ENCODE results near the gene DRD5. TPM values are rescaled to one million over a fixed set of nuclear protein-coding genes. Genes with fewer than 3 reads are reported as not detected.
"Not testable (repeated sequence)": the region's sequence is repeated elsewhere in the genome, so short reads cannot be mapped to it uniquely, and the experiment has no call there.

Gene DRD5
- under 1 TPM in 3 of 4 donors, not detected in 1; 0.60 to 0.75 (median 0.70) TPM for polyA plus RNA-seq (ENCODE audit: insufficient read length in 4 of 4)

GRCh38 chr4:9781343-9782135, at the start of gene DRD5:
TSS of gene DRD5 (plus strand) at chr4:9781634. CDS start at chr4:9782030, 396 bp downstream.
- DNase-seq (ENCODE audit: low read depth in 4 of 4, low spot score in 3 of 4) = no peak

- DNase-seq (ENCODE audit: low read depth in 4 of 4, low spot score in 3 of 4) = not testable (repeated sequence)
Measured at GRCh38 chr4:9732256-9732655, 49.2 kb upstream of the DRD5 start.

GRCh38 chr4:9735515-9735914, 45.9 kb upstream of the DRD5 start:
- DNase-seq (ENCODE audit: low read depth in 4 of 4, low spot score in 3 of 4) = no peak

- not testable (repeated sequence) for DNase-seq (ENCODE audit: low read depth in 4 of 4, low spot score in 3 of 4)
Measured at GRCh38 chr4:9737280-9737679, 44.2 kb upstream of the DRD5 start.

GRCh38 chr4:9743789-9744188, 37.6 kb upstream of the DRD5 start:
- not testable (repeated sequence) for DNase-seq (ENCODE audit: low read depth in 4 of 4, low spot score in 3 of 4)

- DNase-seq (ENCODE audit: low read depth in 4 of 4, low spot score in 3 of 4) = no peak
Measured at GRCh38 chr4:9745782-9746181, 35.7 kb upstream of the DRD5 start.

GRCh38 chr4:9758641-9759317, 22.7 kb upstream of the DRD5 start:
- no peak for DNase-seq (ENCODE audit: low read depth in 4 of 4, low spot score in 3 of 4)

- DNase-seq (ENCODE audit: low read depth in 4 of 4, low spot score in 3 of 4) = peak; percentile 23 to 74 (median 62)
Measured at GRCh38 chr4:9762823-9763475, 18.5 kb upstream of the DRD5 start.

GRCh38 chr4:9764155-9764696, 17.2 kb upstream of the DRD5 start:
- DNase-seq (ENCODE audit: low read depth in 4 of 4, low spot score in 3 of 4) = no peak

- no peak for DNase-seq (ENCODE audit: low read depth in 4 of 4, low spot score in 3 of 4)
Measured at GRCh38 chr4:9765091-9765490, 16.3 kb upstream of the DRD5 start.

- DNase-seq (ENCODE audit: low read depth in 4 of 4, low spot score in 3 of 4) = no peak
Measured at GRCh38 chr4:9769321-9769720, 12.1 kb upstream of the DRD5 start.

GRCh38 chr4:9771034-9771433, 10.4 kb upstream of the DRD5 start:
- DNase-seq (ENCODE audit: low read depth in 4 of 4, low spot score in 3 of 4) = no peak

GRCh38 chr4:9773471-9773870, 8.0 kb upstream of the DRD5 start:
- DNase-seq (ENCODE audit: low read depth in 4 of 4, low spot score in 3 of 4) = no peak

GRCh38 chr4:9782136-9782436, 652 bp downstream of the DRD5 start:
- DNase-seq (ENCODE audit: low read depth in 4 of 4, low spot score in 3 of 4) = no peak

GRCh38 chr4:9785891-9786290, 4.5 kb downstream of the DRD5 start:
- DNase-seq (ENCODE audit: low read depth in 4 of 4, low spot score in 3 of 4) = not testable (repeated sequence)

- no peak for DNase-seq (ENCODE audit: low read depth in 4 of 4, low spot score in 3 of 4)
Measured at GRCh38 chr4:9792381-9792780, 10.9 kb downstream of the DRD5 start.

- DNase-seq (ENCODE audit: low read depth in 4 of 4, low spot score in 3 of 4) = not testable (repeated sequence)
Measured at GRCh38 chr4:9796641-9797040, 15.2 kb downstream of the DRD5 start.

GRCh38 chr4:9800848-9801247, 19.4 kb downstream of the DRD5 start:
- DNase-seq (ENCODE audit: low read depth in 4 of 4, low spot score in 3 of 4) = no peak

- no peak for DNase-seq (ENCODE audit: low read depth in 4 of 4, low spot score in 3 of 4)
Measured at GRCh38 chr4:9804918-9805317, 23.5 kb downstream of the DRD5 start.

GRCh38 chr4:9808077-9808476, 26.6 kb downstream of the DRD5 start:
- no peak for DNase-seq (ENCODE audit: low read depth in 4 of 4, low spot score in 3 of 4)

GRCh38 chr4:9811806-9812205, 30.4 kb downstream of the DRD5 start:
- DNase-seq (ENCODE audit: low read depth in 4 of 4, low spot score in 3 of 4) = no peak

All from left renal pelvis (tissue), 4 donors.